Smooth muscle cell (in vitro differentiated cells): Measurements from ENCODE around the gene METTL16. TPM values are rescaled to one million over a fixed set of nuclear protein-coding genes. Genes with fewer than 3 reads are reported as not detected.
"Not testable (repeated sequence)": the region's sequence is repeated elsewhere in the genome, so short reads cannot be mapped to it uniquely, and the experiment has no call there.

ENCODE experiments used
- DNase-seq: peaks from one replicate; lab custom pipeline; 2025; ENCODE audit not compliant: unreplicated experiment; lab: John Stamatoyannopoulos, UW
- H2AFZ ChIP-seq: fragments of 200-600 bp; sonication (generic); 2 replicates; pipeline ENCODE4 v1.6.0; 2016; ENCODE audit warnings: antibody characterized with exemption, low read depth, mild to moderate bottlenecking
- H3F3A ChIP-seq: fragments of 200-600 bp; sonication (generic); 2 replicates; pipeline ENCODE4 v1.6.0; 2017; ENCODE audit warnings: antibody characterized with exemption, low read depth
- H3K27ac ChIP-seq: fragments of 200-600 bp; sonication (generic); 2 replicates; pipeline ENCODE4 v1.5.1; 2016; ENCODE audit warnings: low read depth, mild to moderate bottlenecking
- H3K27me3 ChIP-seq: fragments of 200-600 bp; sonication (generic); 2 replicates; pipeline ENCODE4 v1.6.1; 2016; ENCODE audit warnings: low read depth, mild to moderate bottlenecking
- H3K36me3 ChIP-seq: fragments of 200-600 bp; sonication (generic); 2 replicates; pipeline ENCODE4 v1.5.1; 2016; ENCODE audit warnings: low read depth
- H3K4me1 ChIP-seq: fragments of 200-600 bp; sonication (generic); 2 replicates; pipeline ENCODE4 v1.5.1; 2016; ENCODE audit warnings: low read depth
- H3K4me2 ChIP-seq: fragments of 200-600 bp; sonication (generic); 2 replicates; pipeline ENCODE4 v1.6.0; 2016; ENCODE audit warnings: mild to moderate bottlenecking
- H3K4me3 ChIP-seq: fragments of 200-600 bp; sonication (generic); 2 replicates; pipeline ENCODE4 v1.5.1; 2016; ENCODE audit warnings: mild to moderate bottlenecking
- H3K79me2 ChIP-seq: fragments of 200-600 bp; sonication (generic); 2 replicates; pipeline ENCODE4 v1.6.0; 2016; ENCODE audit warnings: low read depth, mild to moderate bottlenecking
- H3K9ac ChIP-seq: fragments of 200-600 bp; sonication (generic); 2 replicates; pipeline ENCODE4 v1.6.0; 2016; ENCODE audit warnings: low read depth
- H3K9me3 ChIP-seq: fragments of 200-600 bp; sonication (generic); replicated peaks from 2 replicates; pipeline ENCODE4 v1.5.1; 2016; ENCODE audit warnings: low read depth
- H4K20me1 ChIP-seq: fragments of 200-600 bp; sonication (generic); 2 replicates; pipeline ENCODE4 v1.6.0; 2016; ENCODE audit warnings: low read depth
- WGBS: methylation state at CpG from one replicate; pipeline ENCODE4 v1.1.7; 2016; ENCODE audit warnings: low lambda C conversion rate; 5-methylcytosine and 5-hydroxymethylcytosine counted together
- polyA plus RNA-seq: library from polyadenylated mRNA; unstranded; fragments of >200 nt; fragmentation: Nextera tagmentation; extraction: Ambion mirVana; gene quantifications from 2 replicates; pipeline ENCODE4 v1.2.1, GENCODE V29; 2016
- total RNA-seq: library from RNA; depleted of rRNA; stranded (reverse); fragments of >200 nt; gene quantifications from 2 replicates; pipeline ENCODE4 v1.2.3, GENCODE V29; 2014
- TF ChIP-seq, protein P1 (sequence below): fragments of 200-600 bp; sonication (generic); IDR thresholded peaks from 2 replicates; pipeline ENCODE4 v1.5.1; 2017; ENCODE audit warnings: borderline replicate concordance, mild to moderate bottlenecking, antibody characterized with exemption; ENCODE audit not compliant: insufficient read depth, poor library complexity, severe bottlenecking

The METTL16 gene
- total and polyA plus RNA-seq, 2 experiments from 2014 or later, result 16.8 to 27.4 TPM

DNA sequence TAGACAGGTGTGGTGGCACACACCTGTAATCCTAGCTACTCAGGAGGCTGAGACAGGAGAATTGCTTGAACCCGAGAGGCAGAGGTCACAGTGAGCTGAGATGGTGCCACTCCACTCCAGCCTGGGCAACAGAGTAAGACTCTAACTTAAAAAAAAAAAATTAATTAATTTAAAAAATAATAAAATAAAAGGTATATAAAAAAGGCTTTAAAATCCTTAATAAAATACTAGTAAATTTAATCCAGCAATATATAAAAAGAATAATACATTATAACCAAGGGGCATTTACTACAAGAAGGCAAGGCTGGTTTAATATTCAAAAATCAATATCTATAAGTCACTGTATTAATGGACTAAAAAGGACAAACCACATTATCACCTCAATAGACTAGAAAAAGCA, 66.0 kb downstream of the METTL16 start:
- TF ChIP-seq, protein P1, sequence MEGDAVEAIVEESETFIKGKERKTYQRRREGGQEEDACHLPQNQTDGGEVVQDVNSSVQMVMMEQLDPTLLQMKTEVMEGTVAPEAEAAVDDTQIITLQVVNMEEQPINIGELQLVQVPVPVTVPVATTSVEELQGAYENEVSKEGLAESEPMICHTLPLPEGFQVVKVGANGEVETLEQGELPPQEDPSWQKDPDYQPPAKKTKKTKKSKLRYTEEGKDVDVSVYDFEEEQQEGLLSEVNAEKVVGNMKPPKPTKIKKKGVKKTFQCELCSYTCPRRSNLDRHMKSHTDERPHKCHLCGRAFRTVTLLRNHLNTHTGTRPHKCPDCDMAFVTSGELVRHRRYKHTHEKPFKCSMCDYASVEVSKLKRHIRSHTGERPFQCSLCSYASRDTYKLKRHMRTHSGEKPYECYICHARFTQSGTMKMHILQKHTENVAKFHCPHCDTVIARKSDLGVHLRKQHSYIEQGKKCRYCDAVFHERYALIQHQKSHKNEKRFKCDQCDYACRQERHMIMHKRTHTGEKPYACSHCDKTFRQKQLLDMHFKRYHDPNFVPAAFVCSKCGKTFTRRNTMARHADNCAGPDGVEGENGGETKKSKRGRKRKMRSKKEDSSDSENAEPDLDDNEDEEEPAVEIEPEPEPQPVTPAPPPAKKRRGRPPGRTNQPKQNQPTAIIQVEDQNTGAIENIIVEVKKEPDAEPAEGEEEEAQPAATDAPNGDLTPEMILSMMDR, result no peak
- no peak overlapping the region for H3K27ac ChIP-seq
- H3K9ac ChIP-seq, result no peak overlapping the region
- 100% methylated on average over 1 of the region's 1 CpG for WGBS
- DNase-seq, result no peak
- H3F3A ChIP-seq, result no peaks in the 10 kb centered on the region
- H3K4me2 ChIP-seq, result no peak overlapping the region
- H3K4me1 ChIP-seq, result no peaks in the 10 kb centered on the region
- no peak overlapping the region for H3K4me3 ChIP-seq
- no peaks in the 10 kb centered on the region for H3K79me2 ChIP-seq
- no peaks in the 10 kb centered on the region for H4K20me1 ChIP-seq
- H3K27me3 ChIP-seq, result no peaks in the 10 kb centered on the region
- H3K36me3 ChIP-seq, result no peaks in the 10 kb centered on the region
- H3K9me3 ChIP-seq, result no peaks in the 10 kb centered on the region
- no peak overlapping the region for H2AFZ ChIP-seq

DNA sequence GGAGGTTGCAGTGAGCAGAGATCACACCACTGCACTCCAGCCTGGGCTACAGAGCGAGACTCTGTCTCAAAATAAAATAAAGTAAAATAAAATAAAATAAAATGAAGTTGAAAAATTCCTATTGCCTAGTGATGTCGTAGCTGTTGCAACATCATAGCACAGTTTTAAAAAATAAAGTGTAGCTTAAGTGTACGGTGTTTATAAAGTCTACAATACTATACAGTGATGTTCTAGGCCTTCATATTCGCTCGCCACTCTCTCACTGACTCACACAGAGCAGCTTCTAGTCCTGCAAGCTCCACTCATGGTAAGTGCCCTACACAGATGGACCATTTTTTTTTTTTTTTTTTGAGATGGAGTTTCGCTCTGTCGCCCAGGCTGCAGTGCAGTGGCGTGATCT, 67.3 kb downstream of the METTL16 start:
- TF ChIP-seq, protein P1, result no peak
- DNase-seq, result no peak
- Histone ChIP-seq H3K4me1 (no peaks in the 10 kb centered on the region), H3K9ac (no peak overlapping the region), H3K4me2 (no peak overlapping the region), H3K9me3 (no peaks in the 10 kb centered on the region), H3K27me3 (no peaks in the 10 kb centered on the region), H2AFZ (no peak overlapping the region), H3F3A (peaks cover 4% of the 10 kb centered on the region), H3K4me3 (no peak overlapping the region), H4K20me1 (no peaks in the 10 kb centered on the region), H3K36me3 (no peaks in the 10 kb centered on the region), H3K27ac (no peak overlapping the region), H3K79me2 (no peaks in the 10 kb centered on the region)
- 96% methylated on average over 8 of the region's 8 CpGs for WGBS

DNA sequence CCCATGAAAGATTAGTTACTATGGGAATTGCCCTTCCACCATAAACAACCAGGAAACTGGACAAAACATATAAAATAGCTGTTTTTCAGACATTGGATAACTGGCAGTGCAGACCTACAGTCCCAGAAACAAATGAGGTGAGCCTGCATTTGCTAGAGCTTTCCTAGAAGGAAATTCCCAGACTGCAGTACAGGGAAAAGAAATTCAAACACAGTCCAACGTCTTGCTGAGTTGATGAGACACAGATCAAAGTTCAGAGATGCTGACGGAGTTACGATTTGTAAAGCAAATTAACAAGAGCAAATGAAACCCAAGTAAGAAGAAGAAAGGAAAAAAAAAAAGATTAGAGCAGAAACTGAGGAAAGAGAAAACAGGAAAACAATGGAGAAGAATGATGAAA, 69.5 kb downstream of the METTL16 start:
- no peak for DNase-seq

DNA sequence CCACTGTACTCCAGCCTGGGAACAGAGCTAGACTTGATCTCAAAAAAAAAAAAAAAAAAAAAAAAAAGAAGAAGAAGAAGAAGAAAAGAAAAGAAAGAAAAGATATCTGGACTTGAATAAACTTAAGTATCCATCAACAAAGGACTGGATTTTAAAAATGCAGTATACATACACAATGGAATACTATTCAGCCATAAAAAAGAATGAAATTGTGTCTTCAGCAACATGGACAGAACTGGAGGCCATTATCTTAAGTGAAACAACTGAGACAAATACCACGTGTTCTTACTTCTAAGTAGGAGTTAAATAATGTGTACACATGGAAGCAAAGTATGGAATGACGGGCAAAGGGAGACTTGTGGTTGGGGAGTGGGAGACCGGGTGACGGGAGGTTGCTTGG, 70.8 kb downstream of the METTL16 start:
- Histone ChIP-seq H3K4me1 (peaks cover under 1% of the 10 kb centered on the region), H3K36me3 (no peaks in the 10 kb centered on the region), H3K79me2 (no peaks in the 10 kb centered on the region), H2AFZ (no peak overlapping the region), H3K9ac (no peak overlapping the region), H4K20me1 (no peaks in the 10 kb centered on the region), H3K9me3 (no peaks in the 10 kb centered on the region), H3F3A (peaks cover 4% of the 10 kb centered on the region), H3K4me2 (no peak overlapping the region), H3K27ac (no peak overlapping the region), H3K27me3 (no peaks in the 10 kb centered on the region), H3K4me3 (no peak overlapping the region)
- TF ChIP-seq, protein P1, result no peak
- DNase-seq, result no peak
- 94% methylated on average over 4 of the region's 4 CpGs for WGBS

More for the DNA sequence above, 69.5 kb downstream of the METTL16 start:
- H3K27me3 ChIP-seq, result no peaks in the 10 kb centered on the region
- no peak overlapping the region for H3K4me3 ChIP-seq
- H3K27ac ChIP-seq, result no peak overlapping the region
- H2AFZ ChIP-seq, result no peak overlapping the region
- no peaks in the 10 kb centered on the region for H4K20me1 ChIP-seq
- H3K4me1 ChIP-seq, result no peaks in the 10 kb centered on the region
- no peaks in the 10 kb centered on the region for H3K9me3 ChIP-seq
- H3K79me2 ChIP-seq, result no peaks in the 10 kb centered on the region
- WGBS, result 54% methylated on average over 3 of the region's 3 CpGs
- peaks cover 4% of the 10 kb centered on the region for H3F3A ChIP-seq
- H3K9ac ChIP-seq, result no peak overlapping the region
- TF ChIP-seq, protein P1, result no peak
- no peaks in the 10 kb centered on the region for H3K36me3 ChIP-seq
- H3K4me2 ChIP-seq, result no peak overlapping the region

DNA sequence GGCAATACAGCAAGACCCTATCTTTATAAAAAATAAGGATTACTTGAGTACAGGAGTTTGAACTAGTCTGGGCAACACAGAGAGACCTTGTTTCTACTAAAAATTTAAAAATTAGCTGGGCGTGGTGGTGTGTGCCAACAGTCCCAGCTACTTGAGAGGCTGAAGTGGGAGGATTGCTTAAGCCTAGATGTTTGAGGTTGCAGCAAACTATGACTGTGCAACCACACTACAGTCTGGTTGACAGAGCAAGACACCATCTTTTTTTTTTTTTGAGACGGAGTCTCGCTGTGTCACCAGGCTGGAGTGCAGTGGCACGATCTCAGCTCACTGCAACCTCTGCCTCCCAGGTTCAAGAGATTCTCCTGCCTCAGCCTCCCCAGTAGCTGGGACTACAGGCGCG, 71.7 kb downstream of the METTL16 start:
- H4K20me1 ChIP-seq, H3K4me3 ChIP-seq, H3F3A ChIP-seq, H2AFZ ChIP-seq, H3K27me3 ChIP-seq, H3K9ac ChIP-seq, H3K4me1 ChIP-seq, H3K36me3 ChIP-seq, H3K79me2 ChIP-seq, H3K9me3 ChIP-seq, DNase-seq: not testable (repeated sequence)
- 74% methylated on average over 6 of the region's 6 CpGs for WGBS
- peak overlapping the region; percentile 79 for H3K27ac ChIP-seq
- peak overlapping the region; percentile 46 for H3K4me2 ChIP-seq
